Eye (tissue), 1 donor: ENCODE results near the gene MAP4.
"Not testable (repeated sequence)": the region's sequence is repeated elsewhere in the genome, so short reads cannot be mapped to it uniquely, and the experiment has no call there.

Experiments used
- DNase-seq: peaks from one replicate; pipeline ENCODE4 v3.0.0-alpha.2; 2015

The MAP4 gene

DNA sequence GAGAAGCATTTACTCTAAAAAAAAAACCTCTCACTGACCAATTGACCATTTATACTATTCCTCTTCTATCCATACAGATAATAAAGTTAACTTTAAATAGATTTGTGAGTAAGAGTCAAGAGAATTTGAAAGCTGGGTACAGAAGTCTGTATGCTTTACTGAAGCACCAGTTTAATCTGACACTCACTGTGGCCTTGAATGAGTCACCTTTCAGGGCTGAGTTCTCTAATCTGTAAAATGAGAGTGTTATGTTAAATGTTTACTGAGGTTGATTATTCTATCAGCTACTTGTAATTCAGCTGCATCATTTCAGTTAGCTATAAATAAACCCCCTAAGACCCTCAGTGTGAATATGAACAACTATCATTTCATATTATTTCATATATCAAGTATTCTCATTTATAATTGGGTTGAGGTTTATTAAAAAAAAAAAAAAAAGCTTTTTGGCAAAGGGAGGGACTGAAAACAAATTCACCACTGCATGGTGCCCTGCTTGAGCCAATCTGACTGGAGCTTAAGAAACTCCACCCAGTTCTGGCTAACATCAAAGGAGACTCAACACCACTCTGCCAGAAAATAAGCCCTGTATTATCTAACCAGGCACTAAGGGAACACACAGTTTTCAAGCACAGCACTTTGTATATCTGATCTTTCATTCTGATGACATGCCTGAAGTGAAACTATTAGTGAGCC is 2.8 kb downstream of the MAP4 start:
- no peak for DNase-seq

- no peak for DNase-seq
Measured at GRCh38 chr3:48012659-48013058, 3.6 kb downstream of the MAP4 start.

DNA sequence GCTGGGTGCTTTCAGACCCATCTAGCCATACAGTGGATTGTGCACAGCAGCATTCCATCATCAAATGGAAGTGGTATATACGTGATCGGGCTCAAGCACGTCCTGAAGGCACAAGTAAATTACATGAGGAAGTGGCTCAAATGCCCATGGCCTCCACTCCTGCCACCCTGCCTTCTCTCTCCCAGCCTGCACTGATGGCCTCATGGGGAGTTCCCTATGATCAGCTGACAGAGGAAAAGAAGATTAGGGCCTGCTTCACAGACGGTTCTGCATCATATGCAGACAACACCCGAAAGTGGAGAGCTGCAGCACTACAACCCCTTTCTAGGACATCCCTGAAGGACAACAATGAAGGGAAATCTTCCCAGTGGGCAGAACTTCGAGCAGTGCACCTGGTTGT is 8.2 kb downstream of the MAP4 start:
- not testable (repeated sequence) for DNase-seq

- not testable (repeated sequence) for DNase-seq
Measured at GRCh38 chr3:48007361-48007760, 8.9 kb downstream of the MAP4 start.

DNA sequence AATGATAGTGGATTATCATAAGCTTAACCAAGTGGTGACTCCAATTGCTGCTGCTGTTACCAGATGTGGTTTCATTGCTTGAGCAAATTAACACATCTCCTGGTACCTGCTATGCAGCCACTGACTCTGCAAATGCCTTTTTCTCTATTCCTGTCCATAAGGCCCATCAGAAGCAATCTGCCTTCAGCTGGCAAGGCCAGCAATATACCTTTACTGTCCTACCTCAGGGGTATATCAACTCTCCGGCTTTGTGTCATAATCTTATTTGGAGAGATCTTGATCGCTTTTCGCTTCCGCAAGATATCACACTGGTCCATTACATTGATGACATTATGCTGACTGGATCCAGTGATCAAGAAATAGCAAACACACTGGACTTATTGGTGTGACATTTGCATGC is 9.4 kb downstream of the MAP4 start:
- not testable (repeated sequence) for DNase-seq

- DNase-seq, result no peak
Measured at GRCh38 chr3:48004694-48005093, 11.5 kb downstream of the MAP4 start.

DNA sequence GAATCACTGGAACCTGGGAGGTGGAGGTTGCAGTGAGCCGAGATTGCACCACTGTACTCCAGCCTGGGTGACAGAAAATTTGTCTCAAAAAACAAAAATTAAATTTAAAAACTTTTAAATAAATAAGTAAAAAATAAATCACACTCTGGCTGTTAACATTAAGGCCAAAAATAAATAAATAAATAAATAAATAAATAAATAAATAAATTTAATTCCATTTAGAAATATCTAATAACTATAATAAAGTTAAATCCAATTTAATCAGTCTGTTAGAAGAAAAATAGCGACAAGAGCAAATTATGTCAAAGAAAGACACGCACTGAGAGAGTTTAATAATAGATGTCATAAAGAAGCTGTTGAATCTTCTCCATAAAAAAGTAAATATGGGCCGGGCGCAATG is 13.4 kb downstream of the MAP4 start:
- no peak for DNase-seq

DNA sequence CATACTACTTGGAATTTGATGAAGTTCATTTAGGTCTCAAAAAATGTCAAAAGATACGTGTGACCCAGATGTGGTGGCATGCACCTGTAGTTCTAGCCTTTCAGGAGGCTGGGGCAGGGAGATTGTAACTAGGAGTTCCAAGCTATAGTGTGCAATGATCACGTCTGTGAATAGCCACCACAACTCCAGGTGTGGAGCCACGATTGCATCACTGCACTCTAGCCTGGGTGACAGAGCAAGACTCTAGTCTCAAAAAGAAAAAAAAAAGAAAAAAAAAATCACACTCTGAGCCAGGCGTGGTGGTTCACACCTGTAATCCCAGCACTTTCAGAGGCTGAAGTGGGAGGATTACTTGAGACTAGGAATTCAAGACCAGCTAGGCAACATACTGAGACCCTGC is 14.2 kb downstream of the MAP4 start:
- no peak for DNase-seq

DNA sequence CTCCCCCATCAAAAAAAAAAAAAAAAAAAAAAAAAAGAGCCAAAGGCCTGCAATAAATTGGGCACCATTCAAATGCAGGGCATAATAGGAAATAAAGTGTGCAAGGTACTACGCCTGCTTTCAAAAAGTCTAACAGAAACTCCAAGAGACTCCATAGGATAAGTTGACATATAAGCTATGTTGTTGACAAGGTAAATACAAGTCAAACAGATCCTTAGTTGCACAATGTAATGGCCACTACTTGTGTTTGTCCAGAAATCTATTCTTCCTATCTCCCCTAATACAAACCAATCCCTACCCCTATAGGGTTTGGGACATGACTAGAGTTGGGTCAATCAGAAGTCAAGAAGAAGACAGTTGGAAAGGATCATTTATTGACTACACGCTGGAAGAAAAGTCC is 16.0 kb downstream of the MAP4 start:
- DNase-seq, result no peak

GRCh38 chr3:47996440-47996839 is 19.8 kb downstream of the MAP4 start:
- DNase-seq, result no peak

GRCh38 chr3:47994180-47994579 is 22.0 kb downstream of the MAP4 start:
- DNase-seq, result no peak

DNA sequence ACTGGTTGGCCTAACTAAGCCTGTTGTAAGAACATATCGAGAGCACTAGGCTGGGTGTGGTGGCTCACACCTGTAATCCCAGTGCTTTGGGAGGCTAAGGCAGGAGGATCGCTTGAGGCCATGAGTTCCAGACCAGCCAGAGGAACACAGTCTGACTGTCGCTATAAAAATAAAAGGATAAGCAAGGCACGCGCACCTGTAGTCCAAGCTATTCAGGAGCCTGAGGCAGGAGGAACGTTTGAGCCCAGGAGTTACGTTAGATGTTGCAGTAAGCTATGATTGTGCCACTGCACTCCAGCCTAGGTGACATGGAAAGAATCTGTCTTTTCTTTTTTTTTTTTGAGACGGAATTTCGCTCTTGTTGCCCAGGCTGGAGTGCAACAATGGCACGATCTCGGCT is 24.9 kb downstream of the MAP4 start:
- no peak for DNase-seq

GRCh38 chr3:47989981-47990440 is 26.2 kb downstream of the MAP4 start:
- peak; percentile 92 for DNase-seq

DNA sequence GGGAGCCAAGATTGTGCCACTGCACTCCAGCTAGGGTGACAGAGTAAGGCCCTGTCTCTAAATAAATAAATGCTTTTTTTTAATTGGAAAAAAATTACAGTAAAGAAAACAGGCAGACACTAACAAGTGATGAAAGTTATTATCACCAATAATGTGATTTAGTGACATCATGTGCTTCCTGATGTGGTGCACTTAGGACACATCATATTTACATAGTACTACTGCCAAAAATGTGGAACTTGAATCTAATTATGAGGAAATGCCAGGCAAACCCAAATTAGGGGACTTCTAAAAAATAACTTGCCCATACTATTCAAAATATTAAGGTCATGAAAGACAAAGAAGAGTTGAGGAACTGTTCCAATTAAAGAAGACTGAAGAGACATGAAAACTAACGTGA is 30.8 kb downstream of the MAP4 start:
- no peak for DNase-seq

DNA sequence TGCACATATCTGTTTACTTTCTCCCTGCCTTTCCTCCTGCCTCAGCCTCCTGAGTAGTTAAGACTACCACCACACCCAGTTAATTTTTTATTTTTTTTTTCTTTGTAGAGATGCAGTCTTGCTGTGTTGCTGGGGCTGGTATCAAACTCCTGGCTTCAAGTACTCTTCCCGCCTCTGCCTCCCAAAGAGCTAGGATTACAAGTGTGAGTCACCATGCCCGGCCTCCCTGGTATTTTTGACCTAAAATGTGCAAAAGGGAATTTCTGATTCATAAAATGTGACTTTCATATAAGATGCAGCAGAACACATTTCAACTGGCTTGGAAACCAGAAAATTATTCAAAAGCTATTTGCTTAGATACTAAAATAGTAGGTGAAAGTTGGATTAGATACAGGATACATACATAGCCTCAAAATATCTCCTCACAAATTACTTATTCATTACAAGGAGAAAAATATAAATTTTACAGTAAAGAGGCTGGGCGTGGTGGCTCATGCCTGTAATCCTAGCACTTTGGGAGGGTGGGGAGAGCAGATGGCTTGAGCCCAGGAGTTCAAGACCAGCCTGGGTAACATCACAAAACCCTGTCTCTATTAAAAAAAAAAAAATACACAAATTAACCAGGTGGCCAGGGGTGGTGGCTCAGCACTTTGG is 32.0 kb downstream of the MAP4 start:
- DNase-seq, result no peak

DNA sequence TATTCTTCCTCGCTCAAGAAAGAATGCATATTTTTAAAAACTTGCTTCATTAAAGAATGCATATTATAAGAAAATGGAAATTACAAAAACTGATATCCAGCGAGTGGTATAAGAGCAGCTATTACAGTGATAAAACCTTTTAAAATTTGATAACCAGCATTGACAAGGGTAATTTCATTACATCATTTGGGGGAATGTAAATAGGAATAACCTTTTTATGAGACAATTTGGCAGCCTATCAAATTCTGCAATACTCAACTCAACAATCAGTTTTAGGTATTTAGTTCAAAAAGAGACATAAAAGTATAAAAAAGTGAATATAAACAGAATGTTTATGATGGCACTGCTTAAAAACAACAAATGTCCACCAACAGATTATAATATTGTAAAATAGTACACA is 35.4 kb downstream of the MAP4 start:
- no peak for DNase-seq

DNA sequence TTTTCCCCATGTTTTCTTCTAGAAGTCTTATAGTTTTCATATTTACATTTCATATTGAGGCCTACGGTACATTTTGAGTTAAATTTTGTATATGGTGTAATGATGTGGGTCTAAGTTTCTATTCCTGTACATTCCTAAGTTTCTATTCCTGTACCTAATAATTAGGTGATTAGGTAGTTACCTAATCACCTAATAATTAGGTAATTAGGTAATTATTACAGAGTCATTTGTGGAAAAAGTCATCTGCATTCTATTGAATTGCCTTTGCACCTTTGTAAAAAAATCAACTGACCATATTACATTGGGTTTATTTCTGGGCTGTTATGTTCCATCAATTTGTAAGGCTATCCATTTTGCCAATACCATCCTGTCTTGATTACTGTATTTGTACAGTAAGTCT is 37.1 kb downstream of the MAP4 start:
- no peak for DNase-seq

DNA sequence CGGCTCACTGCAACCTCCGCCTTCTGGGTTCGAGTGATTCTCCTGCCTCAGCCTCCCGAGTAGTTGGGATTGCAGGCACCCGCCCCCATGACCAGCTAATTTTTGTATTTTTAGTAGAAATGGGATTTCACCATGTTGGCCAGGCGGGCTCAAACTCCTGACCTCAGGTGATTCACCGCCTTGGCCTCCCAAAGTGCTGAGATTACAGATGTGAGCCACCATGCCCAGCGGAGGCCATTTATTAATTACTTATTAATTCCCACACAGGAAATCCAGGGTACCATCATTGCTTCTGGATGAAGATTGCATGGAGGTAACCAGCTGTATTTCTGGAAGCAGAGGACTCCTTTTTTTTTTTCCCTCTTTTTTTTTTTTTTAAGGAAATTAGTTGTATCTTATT is 37.8 kb downstream of the MAP4 start:
- DNase-seq, result no peak

GRCh38 chr3:47976135-47976732 is 40.0 kb downstream of the MAP4 start:
- DNase-seq, result no peak

DNA sequence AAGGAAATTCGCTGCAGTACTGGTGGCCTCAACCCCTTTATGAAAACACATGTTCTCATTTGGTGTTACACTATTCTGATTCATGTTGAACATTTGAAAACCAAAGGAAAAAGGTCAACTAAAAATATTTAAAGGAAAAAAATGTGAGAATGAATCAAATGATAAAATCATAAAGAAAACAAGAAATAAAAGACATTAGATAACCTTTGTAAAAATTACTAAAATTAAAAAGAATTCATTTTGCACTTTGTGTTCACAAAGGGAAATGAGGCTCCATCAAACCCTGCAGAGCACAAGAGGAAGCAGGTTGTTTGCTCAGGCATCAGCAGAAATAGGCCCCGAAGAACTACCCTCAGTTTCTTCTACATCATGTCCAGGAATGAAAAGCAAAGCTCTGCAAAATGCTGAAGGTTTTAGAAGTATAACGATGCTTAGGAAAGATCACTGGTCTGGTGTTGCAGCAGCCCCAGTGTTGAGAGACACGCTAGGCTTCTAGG is 41.2 kb downstream of the MAP4 start:
- no peak for DNase-seq

- DNase-seq, result no peak
Measured at GRCh38 chr3:47971081-47971480, 45.1 kb downstream of the MAP4 start.

DNA sequence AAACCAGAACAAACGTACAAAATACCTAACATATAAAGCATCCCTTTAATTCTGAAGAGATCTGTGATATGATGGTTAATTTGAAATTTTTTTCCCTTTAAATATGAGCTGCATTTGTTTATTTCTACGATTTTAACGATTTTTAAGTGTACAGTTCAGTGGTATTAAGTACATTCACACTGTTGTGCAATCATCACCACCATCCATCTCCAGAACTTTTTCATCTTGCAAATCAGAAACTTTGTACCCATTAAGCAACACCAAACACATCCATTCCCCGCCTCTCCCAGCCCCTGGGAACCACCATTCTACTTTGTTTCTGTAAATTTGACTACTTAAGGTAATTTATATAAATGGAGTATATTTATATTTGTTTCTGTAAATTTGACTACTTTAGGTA is 51.5 kb downstream of the MAP4 start:
- DNase-seq, result no peak

DNA sequence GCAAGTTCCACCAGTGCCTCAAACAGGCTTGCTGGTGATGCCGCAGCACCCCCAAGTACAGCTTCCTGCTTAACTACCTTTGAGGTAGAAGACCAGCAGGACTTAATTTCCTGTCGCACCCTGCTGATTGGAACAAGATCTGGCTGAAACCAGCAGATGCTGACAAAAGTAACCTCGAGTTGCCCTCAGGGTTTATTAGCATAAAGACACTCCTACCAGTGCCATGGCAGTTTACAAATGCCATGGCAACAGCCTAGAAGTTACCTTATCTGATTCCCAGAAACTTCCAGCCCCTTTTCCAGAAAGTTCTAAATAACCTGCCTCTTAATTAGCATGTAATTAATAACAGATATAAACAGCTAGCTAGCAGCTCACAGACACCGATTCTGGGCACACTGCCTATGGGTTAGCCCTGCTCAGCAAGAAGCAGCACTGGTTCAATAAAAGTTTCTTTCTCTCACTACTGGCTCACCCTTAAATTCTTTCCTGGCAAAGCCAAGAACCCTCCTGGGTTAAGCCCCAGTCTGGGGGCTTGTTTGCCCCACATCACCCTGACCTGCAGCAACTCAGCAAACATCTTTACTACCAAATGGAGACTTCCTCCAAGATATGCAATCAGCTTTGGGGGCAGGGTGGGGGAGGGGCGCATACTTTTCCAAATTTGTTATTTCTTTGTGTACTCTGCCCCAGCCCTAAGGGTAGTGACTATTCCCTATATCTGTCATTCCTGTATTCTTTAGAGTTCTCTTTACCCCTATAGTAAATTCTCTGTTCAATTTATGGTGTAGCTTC is 54.2 kb downstream of the MAP4 start:
- DNase-seq, result no peak
